Measurements from ENCODE around the gene TSNAXIP1.

DNA sequence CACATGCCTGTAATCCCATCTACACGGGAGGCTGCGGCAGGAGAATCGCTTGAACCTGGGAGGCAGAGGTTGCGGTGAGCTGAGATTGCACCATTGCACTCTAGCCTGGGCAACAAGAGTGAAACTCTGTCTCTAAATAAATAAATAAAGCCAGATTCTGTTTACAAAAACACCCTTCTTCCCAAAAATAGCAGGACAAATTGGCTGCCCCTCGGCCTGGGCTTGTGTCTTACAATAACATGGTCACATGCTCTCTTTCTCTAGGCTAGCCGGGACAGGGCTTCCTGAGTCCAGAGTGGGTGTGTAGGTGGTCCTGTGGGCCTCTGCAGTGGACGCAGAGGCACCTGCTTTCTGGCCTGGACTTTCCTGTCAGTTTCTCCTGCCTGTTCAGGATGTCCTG is 63.0 kb downstream of the TSNAXIP1 start:
- TF ChIP-seq, protein P1, sequence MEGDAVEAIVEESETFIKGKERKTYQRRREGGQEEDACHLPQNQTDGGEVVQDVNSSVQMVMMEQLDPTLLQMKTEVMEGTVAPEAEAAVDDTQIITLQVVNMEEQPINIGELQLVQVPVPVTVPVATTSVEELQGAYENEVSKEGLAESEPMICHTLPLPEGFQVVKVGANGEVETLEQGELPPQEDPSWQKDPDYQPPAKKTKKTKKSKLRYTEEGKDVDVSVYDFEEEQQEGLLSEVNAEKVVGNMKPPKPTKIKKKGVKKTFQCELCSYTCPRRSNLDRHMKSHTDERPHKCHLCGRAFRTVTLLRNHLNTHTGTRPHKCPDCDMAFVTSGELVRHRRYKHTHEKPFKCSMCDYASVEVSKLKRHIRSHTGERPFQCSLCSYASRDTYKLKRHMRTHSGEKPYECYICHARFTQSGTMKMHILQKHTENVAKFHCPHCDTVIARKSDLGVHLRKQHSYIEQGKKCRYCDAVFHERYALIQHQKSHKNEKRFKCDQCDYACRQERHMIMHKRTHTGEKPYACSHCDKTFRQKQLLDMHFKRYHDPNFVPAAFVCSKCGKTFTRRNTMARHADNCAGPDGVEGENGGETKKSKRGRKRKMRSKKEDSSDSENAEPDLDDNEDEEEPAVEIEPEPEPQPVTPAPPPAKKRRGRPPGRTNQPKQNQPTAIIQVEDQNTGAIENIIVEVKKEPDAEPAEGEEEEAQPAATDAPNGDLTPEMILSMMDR (IDR thresholded peaks at IDR 0.05): no peak
- no peak for TF ChIP-seq POLR2A (IDR thresholded peaks at IDR 0.05)

Measured in Peyer's patch (tissue), 4 donors.